ENCODE measurements around the gene MAN2C1.
"Not testable (repeated sequence)": the region's sequence is repeated elsewhere in the genome, so short reads cannot be mapped to it uniquely, and the experiment has no call there.

Gene MAN2C1

GRCh38 chr15:75397494-75397893, 29.1 kb upstream of the MAN2C1 start:
- DNase-seq (ENCODE audit: low spot score) (no peak), ATAC-seq (ENCODE audit: low read depth) (no peak)
- Histone ChIP-seq H3K36me3 (ENCODE audit: low read depth) (peaks cover 100% of the 10 kb centered on the region), H3K9me3 (ENCODE audit: severe bottlenecking) (no peaks in the 10 kb centered on the region), H3K27me3 (ENCODE audit: insufficient read depth, poor library complexity, severe bottlenecking) (no peaks in the 10 kb centered on the region), H3K4me3 (ENCODE audit: severe bottlenecking) (no peak overlapping the region), H3K4me1 (ENCODE audit: insufficient read depth, poor library complexity, severe bottlenecking) (no peaks in the 10 kb centered on the region), H3K27ac (ENCODE audit: poor library complexity, severe bottlenecking) (no peak overlapping the region)
- TF ChIP-seq CTCF (IDR thresholded peaks at IDR 0.05; ENCODE audit: poor library complexity, severe bottlenecking): no peak

- Histone ChIP-seq H3K27ac (ENCODE audit: poor library complexity, severe bottlenecking) (no peak overlapping the region), H3K9me3 (ENCODE audit: severe bottlenecking) (no peaks in the 10 kb centered on the region), H3K4me3 (ENCODE audit: severe bottlenecking) (no peak overlapping the region), H3K36me3 (ENCODE audit: low read depth) (peaks cover 97% of the 10 kb centered on the region), H3K4me1 (ENCODE audit: insufficient read depth, poor library complexity, severe bottlenecking) (no peaks in the 10 kb centered on the region), H3K27me3 (ENCODE audit: insufficient read depth, poor library complexity, severe bottlenecking) (no peaks in the 10 kb centered on the region)
- DNase-seq (ENCODE audit: low spot score): no peak
- peak; percentile 11; the same call in 1 of the 3 replicates for ATAC-seq (ENCODE audit: low read depth)
- no peak for TF ChIP-seq CTCF (IDR thresholded peaks at IDR 0.05; ENCODE audit: poor library complexity, severe bottlenecking)
Observed at GRCh38 chr15:75389791-75390382, 21.5 kb upstream of the MAN2C1 start.

GRCh38 chr15:75383986-75384385, 15.6 kb upstream of the MAN2C1 start:
- not testable (repeated sequence) for ATAC-seq (ENCODE audit: low read depth)

GRCh38 chr15:75380773-75381172, 12.4 kb upstream of the MAN2C1 start:
- DNase-seq (ENCODE audit: low spot score) (no peak), ATAC-seq (ENCODE audit: low read depth) (no peak)
- peaks cover 97% of the 10 kb centered on the region for H3K36me3 ChIP-seq (ENCODE audit: low read depth)
- H3K27me3 ChIP-seq (ENCODE audit: insufficient read depth, poor library complexity, severe bottlenecking): no peaks in the 10 kb centered on the region
- no peak overlapping the region for H3K27ac ChIP-seq (ENCODE audit: poor library complexity, severe bottlenecking)
- TF ChIP-seq CTCF (IDR thresholded peaks at IDR 0.05; ENCODE audit: poor library complexity, severe bottlenecking): no peak
- H3K4me1 ChIP-seq (ENCODE audit: insufficient read depth, poor library complexity, severe bottlenecking): no peaks in the 10 kb centered on the region
- no peaks in the 10 kb centered on the region for H3K9me3 ChIP-seq (ENCODE audit: severe bottlenecking)
- no peak overlapping the region for H3K4me3 ChIP-seq (ENCODE audit: severe bottlenecking)

More at GRCh38 chr15:75383986-75384385, 15.6 kb upstream of the MAN2C1 start:
- not testable (repeated sequence) for H3K27ac ChIP-seq (ENCODE audit: poor library complexity, severe bottlenecking); H3K4me3 ChIP-seq (ENCODE audit: severe bottlenecking); H3K9me3 ChIP-seq (ENCODE audit: severe bottlenecking); DNase-seq (ENCODE audit: low spot score); H3K4me1 ChIP-seq (ENCODE audit: insufficient read depth, poor library complexity, severe bottlenecking); H3K27me3 ChIP-seq (ENCODE audit: insufficient read depth, poor library complexity, severe bottlenecking)
- H3K36me3 ChIP-seq (ENCODE audit: low read depth): peaks cover 98% of the 10 kb centered on the region

- Histone ChIP-seq H3K4me3 (ENCODE audit: severe bottlenecking) (no peak overlapping the region), H3K36me3 (ENCODE audit: low read depth) (peaks cover 74% of the 10 kb centered on the region), H3K9me3 (ENCODE audit: severe bottlenecking) (no peaks in the 10 kb centered on the region), H3K27me3 (ENCODE audit: insufficient read depth, poor library complexity, severe bottlenecking) (no peaks in the 10 kb centered on the region), H3K27ac (ENCODE audit: poor library complexity, severe bottlenecking) (peak overlapping the region; percentile 37), H3K4me1 (ENCODE audit: insufficient read depth, poor library complexity, severe bottlenecking) (peaks cover 9% of the 10 kb centered on the region)
- TF ChIP-seq CTCF (IDR thresholded peaks at IDR 0.05; ENCODE audit: poor library complexity, severe bottlenecking): no peak
- ATAC-seq (ENCODE audit: low read depth) (no peak), DNase-seq (ENCODE audit: low spot score) (no peak)
Observed at GRCh38 chr15:75371901-75372688, 3.7 kb upstream of the MAN2C1 start.
